NT2/D1 (cell line): ENCODE results near the gene SRMS.

ENCODE experiments used
- DNase-seq: peaks from one replicate; pipeline ENCODE4 v3.0.0-alpha.2; 2011; ENCODE audit warnings: low read depth, low spot score
- H3K27me3 ChIP-seq: 2 replicates; pipeline ENCODE4 v1.6.0; 2011; ENCODE audit warnings: mild to moderate bottlenecking; ENCODE audit not compliant: insufficient read length, insufficient read depth
- H3K36me3 ChIP-seq: 2 replicates; pipeline ENCODE4 v1.6.1; 2011; ENCODE audit warnings: mild to moderate bottlenecking, low read length, mixed read lengths; ENCODE audit not compliant: insufficient read depth, insufficient read length
- H3K4me1 ChIP-seq: 2 replicates; pipeline ENCODE4 v1.5.1; 2011; ENCODE audit not compliant: insufficient read depth, insufficient read length
- H3K4me3 ChIP-seq: 2 replicates; pipeline ENCODE4 v1.5.1; 2011; ENCODE audit warnings: low read depth; ENCODE audit not compliant: insufficient read length
- H3K9ac ChIP-seq: 2 replicates; pipeline ENCODE4 v1.6.0; 2011; ENCODE audit warnings: low read depth; ENCODE audit not compliant: insufficient read length
- H3K9me3 ChIP-seq: 2 replicates; pipeline ENCODE4 v1.5.1; 2011; ENCODE audit warnings: mild to moderate bottlenecking, low read length; ENCODE audit not compliant: insufficient read depth
- SUZ12 ChIP-seq: IDR thresholded peaks from 2 replicates; pipeline ENCODE4 v1.6.1; 2011; ENCODE audit not compliant: insufficient read length, insufficient read depth; ENCODE audit errors: extremely low read depth
- YY1 ChIP-seq: IDR thresholded peaks from 2 replicates; pipeline ENCODE4 v1.6.1; 2011; ENCODE audit not compliant: insufficient read length, insufficient read depth
- ZNF274 ChIP-seq: IDR thresholded peaks from 2 replicates; pipeline ENCODE4 v1.6.1; 2011; ENCODE audit warnings: mild to moderate bottlenecking, low read depth, low read length

SRMS gene

GRCh38 chr20:63522091-63522868 is 25.3 kb downstream of the SRMS start:
- H3K36me3 ChIP-seq = peaks cover 34% of the 10 kb centered on the region
- DNase-seq = no peak
- peaks cover 3% of the 10 kb centered on the region for H3K27me3 ChIP-seq
- peak overlapping the region; percentile 65 for H3K9ac ChIP-seq
- peak overlapping the region; percentile 19 for H3K4me3 ChIP-seq
- H3K9me3 ChIP-seq = peaks cover 18% of the 10 kb centered on the region; the same call in 1 of the 2 replicates
- TF ChIP-seq SUZ12 = no peak
- peaks cover 29% of the 10 kb centered on the region for H3K4me1 ChIP-seq

DNA sequence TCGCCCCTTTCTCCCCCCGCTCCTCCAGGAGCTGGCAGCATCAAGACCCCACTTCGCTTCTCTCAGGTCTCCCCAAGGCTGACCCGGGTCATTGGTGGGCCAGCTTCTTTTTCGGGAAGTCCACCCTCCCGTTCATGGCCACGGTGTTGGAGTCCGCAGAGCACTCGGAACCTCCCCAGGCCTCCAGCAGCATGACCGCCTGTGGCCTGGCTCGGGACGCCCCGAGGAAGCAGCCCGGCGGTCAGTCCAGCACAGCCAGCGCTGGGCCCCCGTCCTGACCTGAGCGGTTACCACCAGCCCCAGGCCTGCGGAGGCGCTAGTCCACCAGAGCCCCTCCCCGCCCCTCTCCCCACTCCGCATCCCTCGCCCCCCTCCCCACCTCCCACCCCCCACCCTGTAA is 25.9 kb downstream of the SRMS start:
- Histone ChIP-seq H3K4me3 (peak overlapping the region; percentile 98), H3K27me3 (peaks cover 3% of the 10 kb centered on the region), H3K4me1 (peaks cover 29% of the 10 kb centered on the region), H3K9ac (peak overlapping the region; percentile 100), H3K36me3 (peaks cover 35% of the 10 kb centered on the region), H3K9me3 (peaks cover 18% of the 10 kb centered on the region; the same call in 1 of the 2 replicates)
- DNase-seq = no peak
- TF ChIP-seq YY1 = no peak
- no peak for TF ChIP-seq SUZ12
- no peak for TF ChIP-seq ZNF274

DNA sequence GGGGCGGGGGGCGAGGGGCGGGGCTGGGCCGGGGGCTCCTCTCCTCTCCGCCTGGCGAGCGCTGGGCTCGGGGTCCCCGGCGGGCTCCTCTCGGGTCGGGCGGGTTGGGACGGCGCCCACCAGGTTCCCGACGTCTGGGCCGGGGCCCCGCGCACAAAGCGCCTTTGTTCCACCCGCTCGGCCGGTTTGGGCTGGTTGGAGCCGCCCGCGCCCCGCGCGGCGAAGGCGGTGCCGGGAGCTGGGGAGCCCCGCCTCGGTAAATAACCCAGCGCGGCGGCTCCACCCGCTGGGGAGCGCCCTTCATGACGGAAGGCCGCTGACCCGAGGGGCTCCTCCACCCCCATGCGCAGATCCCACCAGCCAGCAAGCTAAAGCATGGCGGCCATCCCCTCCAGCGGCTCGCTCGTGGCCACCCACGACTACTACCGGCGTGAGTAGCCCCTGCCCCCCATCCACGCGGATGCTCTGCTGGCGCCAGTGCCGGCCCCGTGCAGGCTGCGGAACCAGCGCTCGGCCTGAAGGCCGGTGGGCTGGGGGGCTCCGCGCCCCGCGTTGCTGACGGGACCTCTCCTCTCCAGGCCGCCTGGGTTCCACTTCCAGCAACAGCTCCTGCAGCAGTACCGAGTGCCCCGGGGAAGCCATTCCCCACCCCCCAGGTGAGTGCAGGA is 26.5 kb downstream of the SRMS start:
- Histone ChIP-seq H3K36me3 (peaks cover 35% of the 10 kb centered on the region), H3K27me3 (peaks cover 3% of the 10 kb centered on the region), H3K9me3 (peaks cover 18% of the 10 kb centered on the region; the same call in 1 of the 2 replicates), H3K4me3 (peak overlapping the region; percentile 98), H3K4me1 (peaks cover 29% of the 10 kb centered on the region), H3K9ac (peak overlapping the region; percentile 100)
- TF ChIP-seq SUZ12 (no peak), ZNF274 (no peak), YY1 (no peak)
- no peak for DNase-seq

- TF ChIP-seq ZNF274 = no peak
- no peak for TF ChIP-seq SUZ12
- TF ChIP-seq YY1 = no peak
- Histone ChIP-seq H3K36me3 (peaks cover 35% of the 10 kb centered on the region), H3K27me3 (peaks cover 3% of the 10 kb centered on the region), H3K4me3 (peak within 1 kb of the TSS; percentile 98), H3K9ac (peak within 1 kb of the TSS; percentile 100), H3K4me1 (peaks cover 29% of the 10 kb centered on the region), H3K9me3 (peaks cover 18% of the 10 kb centered on the region; the same call in 1 of the 2 replicates)
- peak; percentile 72 for DNase-seq
Measured at GRCh38 chr20:63520504-63520933, 27.0 kb downstream of the SRMS start, which contains the start of gene PPDPF. TSS of gene PPDPF (plus strand) at chr20:63520765. CDS start at chr20:63521309, 544 bp downstream.

DNA sequence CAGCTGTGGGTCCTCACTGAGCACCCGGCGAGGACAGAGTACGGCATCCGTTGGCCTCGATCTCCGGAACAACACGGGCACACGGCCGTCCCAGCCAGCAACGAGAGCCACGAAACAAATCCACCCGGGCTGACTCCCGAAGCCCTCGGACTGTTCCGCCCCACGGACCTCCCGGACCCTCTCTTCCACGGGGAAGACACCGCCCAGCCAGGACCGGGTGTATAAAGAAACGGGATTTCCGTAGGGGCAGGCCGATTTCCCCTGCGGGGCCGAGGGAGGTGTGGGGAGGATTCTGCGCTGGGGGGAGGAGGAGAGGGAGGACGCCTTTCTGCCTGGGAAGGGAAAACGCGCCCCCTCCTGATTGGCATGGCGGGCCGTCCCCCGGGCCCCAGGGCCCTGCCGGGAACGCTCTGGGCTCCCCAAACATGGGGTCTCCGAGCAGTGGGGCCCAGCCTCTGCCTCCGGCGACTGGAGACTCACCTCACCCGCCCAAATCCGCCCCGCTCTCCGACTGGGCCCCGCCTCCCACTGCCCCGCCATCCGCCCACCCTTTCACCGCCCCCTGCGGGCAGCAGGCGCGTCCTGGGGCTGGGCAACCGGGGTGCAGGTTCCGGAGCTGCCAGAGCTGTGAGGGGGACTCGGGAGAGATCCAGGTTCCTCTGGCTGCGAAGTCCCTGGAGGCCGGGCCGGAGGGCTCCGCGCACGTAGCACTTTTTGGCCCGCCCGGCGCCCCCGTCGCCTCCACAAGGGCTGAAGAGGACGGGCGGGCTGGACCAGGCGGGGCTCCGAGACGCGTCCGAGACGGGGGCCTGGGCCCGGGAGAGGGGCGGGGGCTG is 27.7 kb downstream of the SRMS start:
- TF ChIP-seq ZNF274 (no peak), YY1 (no peak), SUZ12 (no peak)
- H3K27me3 ChIP-seq = peaks cover 3% of the 10 kb centered on the region
- peaks cover 29% of the 10 kb centered on the region for H3K4me1 ChIP-seq
- peak overlapping the region; percentile 98 for H3K4me3 ChIP-seq
- peaks cover 18% of the 10 kb centered on the region; the same call in 1 of the 2 replicates for H3K9me3 ChIP-seq
- no peak for DNase-seq
- H3K9ac ChIP-seq = peak overlapping the region; percentile 100
- peaks cover 35% of the 10 kb centered on the region for H3K36me3 ChIP-seq

GRCh38 chr20:63518946-63519667 is 28.4 kb downstream of the SRMS start:
- Histone ChIP-seq H3K4me3 (peak overlapping the region; percentile 98), H3K9ac (peak overlapping the region; percentile 100), H3K4me1 (peaks cover 29% of the 10 kb centered on the region), H3K27me3 (peaks cover 3% of the 10 kb centered on the region), H3K9me3 (peaks cover 18% of the 10 kb centered on the region; the same call in 1 of the 2 replicates), H3K36me3 (peaks cover 35% of the 10 kb centered on the region)
- no peak for DNase-seq
- TF ChIP-seq SUZ12 = no peak
- no peak for TF ChIP-seq YY1
- TF ChIP-seq ZNF274 = no peak
